HG02970 (cell line): Measurements from ENCODE around the gene TGFBI.

Experiments
- ATAC-seq: cut with Tn5 transposase; IDR thresholded peaks from one replicate; pipeline ENCODE4 v1.9.1; 2021; ENCODE audit warnings: mild to moderate bottlenecking, moderate library complexity, moderate number of reproducible peaks; ENCODE audit not compliant: unreplicated experiment, low FRiP score

Gene TGFBI

GRCh38 chr5:136061630-136062365, 33.0 kb downstream of the TGFBI start:
- ATAC-seq: no peak

- no peak for ATAC-seq
These were observed 33.8 kb downstream of the TGFBI start for GRCh38 chr5:136062366-136063274.

DNA sequence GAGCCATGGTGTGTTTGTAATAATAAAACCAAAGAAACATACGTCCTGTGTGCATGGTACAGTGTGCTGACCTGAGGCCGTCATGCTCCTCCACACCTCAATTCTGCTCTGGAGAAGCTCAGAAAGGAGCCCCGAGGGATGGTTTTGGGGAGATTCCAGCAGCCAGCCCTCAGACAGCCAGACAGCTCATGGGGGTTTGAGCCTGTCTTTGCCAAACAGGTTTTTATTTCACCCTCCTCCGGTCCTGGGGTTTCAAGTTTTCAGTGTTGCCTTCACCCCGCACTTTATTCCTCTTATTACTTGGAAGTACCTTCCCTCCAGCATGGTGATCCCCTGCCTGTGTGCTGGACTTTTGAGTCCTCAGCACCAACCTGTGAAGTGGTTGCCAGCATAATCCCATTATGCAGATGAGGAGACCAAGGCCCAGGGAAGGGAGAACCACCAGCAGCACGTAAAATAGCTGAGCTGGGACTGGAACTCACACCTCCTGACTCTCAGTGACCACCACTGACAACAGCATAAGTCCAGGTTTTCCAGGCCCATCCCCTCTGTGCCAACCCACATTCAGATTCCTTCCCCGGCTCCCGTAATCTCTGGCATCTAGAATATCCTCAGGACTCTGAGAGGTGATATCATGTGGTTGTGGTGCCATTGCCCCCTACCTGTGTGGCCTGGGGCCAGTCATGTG, 35.1 kb downstream of the TGFBI start:
- ATAC-seq: no peak

GRCh38 chr5:136064510-136064909, 35.7 kb downstream of the TGFBI start:
- ATAC-seq: no peak

- no peak for ATAC-seq
These were observed 36.8 kb downstream of the TGFBI start for GRCh38 chr5:136065588-136065987.

GRCh38 chr5:136066661-136067271, 38.0 kb downstream of the TGFBI start:
- no peak for ATAC-seq

DNA sequence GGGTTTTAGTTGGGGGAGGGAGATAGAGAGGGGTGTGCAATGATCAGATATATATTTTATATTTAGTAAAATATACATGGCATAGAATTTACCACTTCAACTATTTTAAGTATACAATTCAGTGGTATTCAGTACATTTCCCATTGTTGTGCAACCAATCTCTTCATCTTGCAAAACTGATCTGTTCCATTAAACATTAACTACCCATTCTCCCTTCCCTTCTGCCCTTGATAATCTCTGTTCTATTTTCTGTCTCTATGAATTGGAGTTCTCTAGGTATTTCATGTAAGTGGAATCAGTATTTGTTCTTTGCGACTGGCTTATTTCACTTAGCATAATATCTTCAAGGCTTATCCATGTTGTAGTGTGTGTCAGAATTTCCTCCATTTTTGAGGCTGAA, 38.6 kb downstream of the TGFBI start:
- no peak for ATAC-seq

- ATAC-seq: no peak
These were observed 41.9 kb downstream of the TGFBI start for GRCh38 chr5:136070486-136071285.

- peak; percentile 68 for ATAC-seq
These were observed 45.1 kb downstream of the TGFBI start for GRCh38 chr5:136073714-136074529.

DNA sequence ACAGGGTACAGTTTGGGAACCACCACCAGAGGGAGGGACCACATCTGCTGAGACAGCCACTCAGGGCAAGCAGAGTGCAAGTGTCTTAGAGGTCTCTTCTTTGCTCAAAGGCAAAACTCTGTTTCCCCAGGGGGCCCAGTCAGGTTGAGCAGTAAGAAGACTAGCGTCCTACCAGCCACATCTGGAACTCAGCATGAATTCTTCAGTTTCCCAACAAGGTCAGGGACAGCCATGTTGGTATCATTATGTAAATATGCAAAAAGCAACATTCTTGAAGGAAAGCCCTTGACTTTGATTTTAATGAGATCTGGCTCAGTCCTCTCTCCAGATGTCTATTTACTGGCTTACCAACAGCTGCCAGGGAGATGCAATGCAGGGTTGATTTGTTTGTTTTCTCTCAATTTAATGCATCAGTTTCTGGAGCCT, 46.7 kb downstream of the TGFBI start:
- ATAC-seq: no peak

DNA sequence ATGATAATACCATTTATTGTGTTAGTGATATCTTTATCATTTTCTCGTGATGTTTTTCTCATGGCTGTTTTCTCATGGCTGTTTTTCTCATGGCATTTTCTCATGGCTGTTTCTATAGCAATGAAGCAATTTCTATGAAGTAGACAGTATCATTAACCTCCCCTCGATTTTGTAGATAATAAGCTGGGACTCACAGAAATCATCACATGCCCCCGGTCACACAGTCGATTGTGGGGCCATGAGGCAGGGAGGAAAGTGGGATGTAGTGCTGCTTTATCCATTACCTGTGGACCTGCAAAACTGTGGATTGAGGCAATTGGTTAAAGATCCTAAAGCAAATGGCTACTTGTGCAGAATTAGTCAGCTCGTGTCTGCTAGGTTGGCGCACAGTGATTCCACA, 47.3 kb downstream of the TGFBI start:
- no peak for ATAC-seq

GRCh38 chr5:136076881-136077445, 48.2 kb downstream of the TGFBI start:
- ATAC-seq: no peak

GRCh38 chr5:136079195-136079985, 50.6 kb downstream of the TGFBI start:
- ATAC-seq: no peak

GRCh38 chr5:136080113-136080482, 51.3 kb downstream of the TGFBI start:
- ATAC-seq: no peak

- peak; percentile 89 for ATAC-seq
These were observed 51.9 kb downstream of the TGFBI start for GRCh38 chr5:136080483-136081216.

GRCh38 chr5:136081217-136081591, 52.4 kb downstream of the TGFBI start:
- no peak for ATAC-seq
